ENCODE results near the gene TNXB.

DNA sequence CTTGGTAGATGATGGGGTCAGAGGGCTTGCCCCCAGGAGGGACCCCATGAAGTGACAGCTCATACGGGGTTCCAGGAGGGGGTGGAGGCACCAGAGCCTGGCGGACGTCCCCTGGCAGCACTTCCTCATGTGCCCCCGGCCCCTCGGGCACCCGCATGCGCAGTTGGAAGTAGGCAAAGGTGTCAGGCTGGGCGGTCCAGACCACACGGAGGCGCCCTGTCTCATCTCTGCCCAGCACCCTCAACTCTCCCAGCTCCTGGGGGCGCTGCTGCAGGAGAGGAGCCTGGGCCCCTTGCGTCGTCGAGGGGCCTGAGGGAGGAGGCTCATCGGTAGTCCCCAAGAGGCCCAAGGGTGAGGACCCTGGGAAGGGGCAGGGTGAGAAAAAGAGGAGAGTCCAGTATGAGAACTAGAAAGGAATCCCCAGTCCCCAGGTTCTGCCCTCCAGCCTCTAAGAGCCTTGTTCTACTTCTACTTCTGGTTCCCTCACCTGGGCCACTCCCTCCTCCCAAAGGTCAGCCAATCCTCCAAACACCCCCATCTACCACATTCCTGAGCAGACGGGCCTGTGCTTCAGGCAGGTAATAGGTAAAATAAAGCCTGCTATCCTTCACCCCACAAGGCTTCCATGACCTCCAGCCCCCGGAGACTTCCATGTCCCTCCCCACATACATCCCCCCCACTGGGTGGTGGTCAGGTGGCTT, 23.2 kb downstream of the TNXB start:
- TF ChIP-seq, protein P1, sequence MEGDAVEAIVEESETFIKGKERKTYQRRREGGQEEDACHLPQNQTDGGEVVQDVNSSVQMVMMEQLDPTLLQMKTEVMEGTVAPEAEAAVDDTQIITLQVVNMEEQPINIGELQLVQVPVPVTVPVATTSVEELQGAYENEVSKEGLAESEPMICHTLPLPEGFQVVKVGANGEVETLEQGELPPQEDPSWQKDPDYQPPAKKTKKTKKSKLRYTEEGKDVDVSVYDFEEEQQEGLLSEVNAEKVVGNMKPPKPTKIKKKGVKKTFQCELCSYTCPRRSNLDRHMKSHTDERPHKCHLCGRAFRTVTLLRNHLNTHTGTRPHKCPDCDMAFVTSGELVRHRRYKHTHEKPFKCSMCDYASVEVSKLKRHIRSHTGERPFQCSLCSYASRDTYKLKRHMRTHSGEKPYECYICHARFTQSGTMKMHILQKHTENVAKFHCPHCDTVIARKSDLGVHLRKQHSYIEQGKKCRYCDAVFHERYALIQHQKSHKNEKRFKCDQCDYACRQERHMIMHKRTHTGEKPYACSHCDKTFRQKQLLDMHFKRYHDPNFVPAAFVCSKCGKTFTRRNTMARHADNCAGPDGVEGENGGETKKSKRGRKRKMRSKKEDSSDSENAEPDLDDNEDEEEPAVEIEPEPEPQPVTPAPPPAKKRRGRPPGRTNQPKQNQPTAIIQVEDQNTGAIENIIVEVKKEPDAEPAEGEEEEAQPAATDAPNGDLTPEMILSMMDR (IDR thresholded peaks at IDR 0.05; ENCODE audit: low read length) = peak; percentile 65
- no peak for TF ChIP-seq EZH2 (IDR thresholded peaks at IDR 0.05; ENCODE audit: borderline replicate concordance, low read length)
